NB4 (cell line): Measurements from ENCODE around the gene CRYM.
"Not testable (repeated sequence)": the region's sequence is repeated elsewhere in the genome, so short reads cannot be mapped to it uniquely, and the experiment has no call there.

Experiments used
- MYC ChIP-seq: IDR thresholded peaks from 2 replicates; pipeline ENCODE4 v1.6.1; 2011; ENCODE audit warnings: low read depth, low read length
- POLR2A ChIP-seq: IDR thresholded peaks from 2 replicates; pipeline ENCODE4 v1.6.1; 2011; ENCODE audit warnings: mild to moderate bottlenecking; ENCODE audit not compliant: insufficient read length; ENCODE audit errors: extremely low read depth
- TF ChIP-seq, protein P1 (sequence below): IDR thresholded peaks from one replicate; pipeline ENCODE4 v1.5.1; 2012; ENCODE audit warnings: low read depth, low read length
- TF ChIP-seq, protein P2 (sequence below): IDR thresholded peaks from 2 replicates; pipeline ENCODE4 v1.6.1; 2011; ENCODE audit warnings: low read depth, low read length

DNA sequence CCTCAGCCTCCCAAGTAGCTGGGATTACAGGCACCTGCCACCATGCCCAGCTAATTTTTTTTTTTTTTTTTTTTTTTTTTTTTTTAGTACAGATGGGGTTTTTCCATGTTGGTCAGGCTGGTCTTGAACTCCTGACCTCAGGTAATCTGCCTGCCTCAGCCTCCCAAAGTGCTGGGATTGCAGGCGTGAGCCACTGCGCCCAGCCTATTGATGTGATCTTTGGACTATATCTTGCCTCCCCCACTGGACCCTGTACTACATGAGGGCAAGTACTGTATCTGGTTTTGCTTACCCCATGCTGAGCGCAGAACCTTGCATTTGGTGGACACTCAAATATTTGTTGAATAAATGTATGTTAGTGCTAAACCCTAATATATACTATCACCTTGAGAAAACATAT is 5.3 kb downstream of the CRYM start:
- TF ChIP-seq POLR2A, MYC: not testable (repeated sequence)
- TF ChIP-seq, protein P1, sequence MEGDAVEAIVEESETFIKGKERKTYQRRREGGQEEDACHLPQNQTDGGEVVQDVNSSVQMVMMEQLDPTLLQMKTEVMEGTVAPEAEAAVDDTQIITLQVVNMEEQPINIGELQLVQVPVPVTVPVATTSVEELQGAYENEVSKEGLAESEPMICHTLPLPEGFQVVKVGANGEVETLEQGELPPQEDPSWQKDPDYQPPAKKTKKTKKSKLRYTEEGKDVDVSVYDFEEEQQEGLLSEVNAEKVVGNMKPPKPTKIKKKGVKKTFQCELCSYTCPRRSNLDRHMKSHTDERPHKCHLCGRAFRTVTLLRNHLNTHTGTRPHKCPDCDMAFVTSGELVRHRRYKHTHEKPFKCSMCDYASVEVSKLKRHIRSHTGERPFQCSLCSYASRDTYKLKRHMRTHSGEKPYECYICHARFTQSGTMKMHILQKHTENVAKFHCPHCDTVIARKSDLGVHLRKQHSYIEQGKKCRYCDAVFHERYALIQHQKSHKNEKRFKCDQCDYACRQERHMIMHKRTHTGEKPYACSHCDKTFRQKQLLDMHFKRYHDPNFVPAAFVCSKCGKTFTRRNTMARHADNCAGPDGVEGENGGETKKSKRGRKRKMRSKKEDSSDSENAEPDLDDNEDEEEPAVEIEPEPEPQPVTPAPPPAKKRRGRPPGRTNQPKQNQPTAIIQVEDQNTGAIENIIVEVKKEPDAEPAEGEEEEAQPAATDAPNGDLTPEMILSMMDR = not testable (repeated sequence)
- TF ChIP-seq, protein P2, sequence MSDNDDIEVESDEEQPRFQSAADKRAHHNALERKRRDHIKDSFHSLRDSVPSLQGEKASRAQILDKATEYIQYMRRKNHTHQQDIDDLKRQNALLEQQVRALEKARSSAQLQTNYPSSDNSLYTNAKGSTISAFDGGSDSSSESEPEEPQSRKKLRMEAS = not testable (repeated sequence)
